Measurements from ENCODE around the gene MANF. TPM values are rescaled to one million over a fixed set of nuclear protein-coding genes. Genes with fewer than 3 reads are reported as not detected.

MANF gene
- total and polyA plus RNA-seq, 2 of the 13 experiments (the other 11 are each of a cell fraction or from before 2014, with no cell fraction given), result 55.4 to 269 TPM

GRCh38 chr3:51358981-51359380, 26.1 kb upstream of the MANF start:
- in situ Hi-C loops (cut with HindIII; ENCODE audit: extremely low pct_ligation_motif_present, low pct_unique_long_range_greater_than_20kb), result no loop called here
- BruUV-seq (replicated peaks), result no TSS peak
- CTCF ChIA-PET (ENCODE audit: low intra/inter-chr PET ratio, low total read pairs), result no interaction called here
- no peak for TF ChIP-seq PAF1 (CRISPR knock-in tag; IDR thresholded peaks at IDR 0.05)
- TF ChIP-seq ZNF761 (CRISPR knock-in tag; conservative IDR thresholded peaks at IDR 0.05), result no peak
- no peak for TF ChIP-seq IRF9 (CRISPR knock-in tag; IDR thresholded peaks at IDR 0.05; ENCODE audit: borderline replicate concordance)
- no peak for TF ChIP-seq EHMT2 (IDR thresholded peaks at IDR 0.05; ENCODE audit: borderline replicate concordance, low read depth, low read length)
- TF ChIP-seq ZBTB49 (CRISPR knock-in tag; IDR thresholded peaks at IDR 0.05; ENCODE audit: borderline replicate concordance), result no peak
- no peak for TF ChIP-seq JUNB (CRISPR knock-in tag; IDR thresholded peaks at IDR 0.05; ENCODE audit: borderline replicate concordance)
- no peak for TF ChIP-seq PRDM15 (CRISPR knock-in tag; IDR thresholded peaks at IDR 0.05)
- TF ChIP-seq RARG (CRISPR knock-in tag; IDR thresholded peaks at IDR 0.05; ENCODE audit: low read depth), result no peak
- no peak for TF ChIP-seq ZNF451 (CRISPR knock-in tag; IDR thresholded peaks at IDR 0.05)
- TF ChIP-seq MAFF (IDR thresholded peaks at IDR 0.05; ENCODE audit: low read depth, low read length), result no peak
- no peak for TF ChIP-seq MZF1 (CRISPR knock-in tag; IDR thresholded peaks at IDR 0.05; ENCODE audit: borderline replicate concordance)
- TF ChIP-seq ZBTB10 (CRISPR knock-in tag; IDR thresholded peaks at IDR 0.05; ENCODE audit: borderline replicate concordance), result no peak
- TF ChIP-seq ZNF20 (CRISPR knock-in tag; IDR thresholded peaks at IDR 0.05), result no peak

More at GRCh38 chr3:51358981-51359380, 26.1 kb upstream of the MANF start:
- Histone ChIP-seq H4K20me1 (ENCODE audit: insufficient read depth, low read length) (no peaks in the 10 kb centered on the region), H3K4me3 (replicated peaks in 1 of 3; ENCODE audit: insufficient read depth in 1 of 3, low read depth in 2 of 3, low read length in 3 of 3) (no peak overlapping the region), H2AFZ (ENCODE audit: low read length) (no peak overlapping the region), H3K79me2 (ENCODE audit: insufficient read depth, low read length) (no peaks in the 10 kb centered on the region), H3K36me3 (replicated peaks in 1 of 2; ENCODE audit: control insufficient read depth in 1 of 2, insufficient read depth in 2 of 2, low read length in 2 of 2) (no peaks in the 10 kb centered on the region), H3K4me1 (ENCODE audit: insufficient read depth, low read length) (no peaks in the 10 kb centered on the region), H3K27me3 (ENCODE audit: control insufficient read depth in 1 of 2, insufficient read depth in 2 of 2, low read length in 2 of 2) (peaks cover 2 to 25% of the 10 kb centered on the region in 2 experiments; a peak in 4 of 5 replicates), H3K9me3 (ENCODE audit: low read length) (no peaks in the 10 kb centered on the region), H3K27ac (ENCODE audit: extremely low read length, insufficient read depth, low read length) (no peak overlapping the region), H3K4me2 (ENCODE audit: low read depth, low read length) (no peak overlapping the region), H3K9ac (ENCODE audit: insufficient read depth, low read depth, low read length) (no peak overlapping the region)
- 7% methylated on average over 3 of the region's 3 CpGs for WGBS (ENCODE audit: low lambda C conversion rate)
- FAIRE-seq (no peak), ATAC-seq (no peak), DNase-seq (ENCODE audit: low spot score) (no peak)
- intact Hi-C loops (cut with micrococcal nuclease; ENCODE audit: unreplicated experiment), result no loop called here
- POLR2A ChIA-PET, result no interaction called here

Data from HepG2 (cell line).